AG09319 (cell line): ENCODE data around the gene PDGFB.
A peak's percentile ranks its signal among the peaks of the same experiment; 100 is the strongest.
"Not testable (repeated sequence)": the region's sequence is repeated elsewhere in the genome, so short reads cannot be mapped to it uniquely, and the experiment has no call there.

ENCODE experiments used
- DNase-seq: peaks from one replicate; pipeline ENCODE4 v3.0.0-alpha.2; 2010; ENCODE audit warnings: low read depth; ENCODE audit errors: extremely low read depth
- TF ChIP-seq, protein P1 (sequence below): IDR thresholded peaks from 2 replicates; pipeline ENCODE4 v1.5.1; 2011; ENCODE audit warnings: low read depth, mild to moderate bottlenecking, inconsistent platforms, low read length, moderate library complexity

PDGFB gene

DNA sequence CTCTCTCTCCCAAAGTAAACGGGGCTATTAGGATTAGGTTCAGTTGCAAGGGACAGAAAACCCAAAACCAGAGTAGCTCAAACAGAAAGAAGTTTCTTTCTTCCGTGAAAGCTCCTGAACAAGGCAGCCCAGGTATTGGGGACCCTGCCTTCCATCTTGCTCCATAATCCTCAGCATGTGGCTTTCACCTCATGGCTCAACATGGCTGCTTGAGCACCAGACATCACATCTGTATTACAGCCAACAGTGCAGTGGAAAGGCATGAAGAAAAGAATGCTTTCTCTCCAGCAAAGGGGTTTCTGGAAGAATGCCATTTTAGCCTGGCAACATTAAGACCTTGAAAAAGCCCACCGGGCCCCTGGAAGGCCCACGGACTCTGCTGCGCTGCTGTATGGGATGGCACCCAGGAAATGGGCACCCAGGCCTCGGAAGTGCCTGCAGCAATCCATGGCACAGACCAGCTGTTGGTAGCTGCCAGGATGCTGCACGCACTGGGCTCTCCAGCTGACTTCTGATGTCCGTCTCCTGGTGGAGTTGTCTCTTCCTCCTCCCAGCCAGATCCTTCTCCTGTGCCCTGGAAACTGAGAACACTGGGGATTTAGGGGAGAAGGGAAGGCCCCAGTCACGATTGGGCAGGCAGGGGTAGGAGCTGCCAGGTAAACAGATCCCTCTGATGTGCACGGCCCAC, 22.6 kb downstream of the PDGFB start:
- TF ChIP-seq, protein P1, sequence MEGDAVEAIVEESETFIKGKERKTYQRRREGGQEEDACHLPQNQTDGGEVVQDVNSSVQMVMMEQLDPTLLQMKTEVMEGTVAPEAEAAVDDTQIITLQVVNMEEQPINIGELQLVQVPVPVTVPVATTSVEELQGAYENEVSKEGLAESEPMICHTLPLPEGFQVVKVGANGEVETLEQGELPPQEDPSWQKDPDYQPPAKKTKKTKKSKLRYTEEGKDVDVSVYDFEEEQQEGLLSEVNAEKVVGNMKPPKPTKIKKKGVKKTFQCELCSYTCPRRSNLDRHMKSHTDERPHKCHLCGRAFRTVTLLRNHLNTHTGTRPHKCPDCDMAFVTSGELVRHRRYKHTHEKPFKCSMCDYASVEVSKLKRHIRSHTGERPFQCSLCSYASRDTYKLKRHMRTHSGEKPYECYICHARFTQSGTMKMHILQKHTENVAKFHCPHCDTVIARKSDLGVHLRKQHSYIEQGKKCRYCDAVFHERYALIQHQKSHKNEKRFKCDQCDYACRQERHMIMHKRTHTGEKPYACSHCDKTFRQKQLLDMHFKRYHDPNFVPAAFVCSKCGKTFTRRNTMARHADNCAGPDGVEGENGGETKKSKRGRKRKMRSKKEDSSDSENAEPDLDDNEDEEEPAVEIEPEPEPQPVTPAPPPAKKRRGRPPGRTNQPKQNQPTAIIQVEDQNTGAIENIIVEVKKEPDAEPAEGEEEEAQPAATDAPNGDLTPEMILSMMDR = no peak
- no peak for DNase-seq

DNA sequence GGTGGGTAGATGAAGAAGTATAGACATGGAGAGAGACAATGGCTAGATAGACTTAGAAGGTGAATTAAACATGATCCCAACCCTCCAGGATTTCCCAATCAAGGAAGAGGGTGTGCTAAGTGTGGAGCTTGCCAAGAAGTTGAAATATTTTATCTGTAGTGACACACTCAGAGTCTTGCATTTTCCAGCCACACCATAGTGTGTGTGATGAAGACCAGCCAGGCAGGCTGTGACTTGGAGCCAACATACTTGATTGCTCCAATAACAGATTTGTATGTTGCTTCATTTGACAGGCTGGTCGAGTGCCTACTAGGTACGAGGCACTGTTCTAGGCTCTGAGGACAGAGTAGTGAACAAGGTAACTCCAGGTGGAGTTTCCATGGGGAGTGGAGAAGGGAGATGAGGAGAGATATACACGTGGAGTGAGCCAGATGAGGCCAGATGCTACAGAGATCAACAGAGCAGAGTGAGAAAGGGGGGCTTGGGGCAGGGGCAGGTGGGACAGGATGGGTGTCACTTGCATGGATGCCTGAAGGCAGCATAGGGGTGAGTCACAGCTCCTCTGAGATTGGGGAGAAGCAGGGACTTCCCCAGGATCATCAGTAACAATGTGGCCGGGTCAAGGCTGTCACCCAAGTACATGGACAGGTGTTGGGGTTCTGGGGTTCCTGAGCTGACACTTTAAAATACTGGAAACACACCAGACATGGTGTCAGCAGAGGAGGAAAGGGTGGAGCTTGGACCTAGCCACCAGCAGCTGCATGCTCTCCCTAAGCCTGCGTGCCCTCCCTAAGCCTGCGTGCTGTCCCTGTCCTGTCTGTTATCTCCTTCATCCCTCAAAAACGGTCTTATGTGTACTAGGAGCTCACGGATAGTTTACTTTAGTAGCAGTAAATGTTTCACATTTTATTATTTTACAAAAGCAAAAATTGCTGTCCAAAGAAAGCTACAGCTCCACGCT, 23.6 kb downstream of the PDGFB start:
- TF ChIP-seq, protein P1 = no peak
- DNase-seq = no peak

DNA sequence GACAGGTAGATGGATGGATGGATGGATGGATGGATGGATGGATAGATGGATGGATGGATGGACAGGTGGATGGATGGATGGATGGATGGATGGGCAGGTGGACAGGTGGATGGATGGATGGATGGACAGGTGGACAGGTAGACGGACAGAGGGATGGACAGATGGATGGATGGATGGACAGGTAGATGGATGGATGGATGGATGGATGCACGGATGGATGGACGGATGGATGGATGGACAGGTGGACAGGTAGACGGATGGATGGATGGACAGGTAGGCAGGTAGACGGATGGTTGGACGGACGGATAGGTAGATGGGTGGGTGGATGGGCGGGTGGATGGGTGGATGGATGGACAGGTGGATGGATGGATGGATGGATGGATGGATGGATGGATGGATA, 24.3 kb downstream of the PDGFB start:
- TF ChIP-seq, protein P1 = no peak
- no peak for DNase-seq

DNA sequence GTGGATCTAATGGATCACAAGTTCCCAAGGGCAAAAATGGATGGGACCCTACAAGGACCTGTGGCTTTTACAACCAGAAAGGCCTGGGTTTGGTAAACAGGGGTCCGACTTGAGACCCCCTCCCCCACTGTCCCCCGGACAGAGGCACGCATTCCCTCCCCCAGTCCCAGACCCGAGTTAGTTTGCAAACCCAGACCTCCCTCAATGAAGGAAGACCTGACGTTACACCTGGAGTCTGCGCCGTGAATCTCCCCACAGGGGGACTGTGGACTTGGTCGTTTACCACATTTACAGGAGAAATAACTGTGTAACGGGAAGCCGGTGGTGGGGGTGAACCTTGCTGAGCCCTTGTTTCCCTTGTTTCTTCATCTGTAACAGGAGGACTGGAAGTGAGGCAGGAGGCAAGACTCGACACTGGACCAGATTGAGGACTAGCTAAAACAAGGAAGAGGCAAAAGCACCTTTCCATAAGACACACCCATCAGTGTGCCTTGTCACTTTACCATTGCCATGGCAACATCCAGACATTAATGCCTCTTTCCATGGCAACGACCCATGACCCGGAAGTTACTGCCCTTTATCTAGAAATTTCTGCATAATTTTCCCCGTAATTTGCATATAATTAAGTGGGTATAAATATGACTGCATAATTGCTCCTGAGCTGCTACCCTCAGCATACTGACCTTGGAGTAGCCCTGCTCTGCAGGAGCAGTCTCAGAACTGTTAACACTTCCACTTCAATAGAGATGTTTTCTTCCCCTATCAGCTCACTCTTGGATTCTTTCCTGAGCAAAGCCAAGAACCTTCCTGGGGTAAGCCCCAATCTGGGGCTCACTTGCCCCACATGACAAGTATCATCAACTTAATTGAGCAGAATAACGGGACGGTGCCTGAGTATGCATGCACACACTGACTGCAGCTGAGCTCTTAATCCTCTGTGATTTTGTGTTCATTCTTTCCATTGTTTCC, 25.4 kb downstream of the PDGFB start:
- no peak for DNase-seq
- TF ChIP-seq, protein P1 = no peak

DNA sequence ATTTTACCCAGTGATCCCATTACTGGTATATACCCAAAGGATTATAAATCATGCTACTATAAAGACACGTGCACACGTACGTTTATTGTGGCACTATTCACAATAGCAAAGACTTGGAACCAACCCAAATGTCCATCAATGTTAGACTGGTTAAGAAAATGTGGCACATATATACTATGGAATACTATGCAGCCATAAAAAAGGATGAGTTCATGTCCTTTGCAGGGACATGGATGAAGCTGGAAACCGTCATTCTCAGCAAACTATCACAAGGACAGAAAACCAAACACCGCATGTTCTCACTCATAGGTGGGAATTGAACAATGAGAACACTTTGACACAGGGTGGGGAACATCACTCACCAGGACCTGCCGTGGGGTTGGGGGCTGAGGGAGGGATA, 26.4 kb downstream of the PDGFB start:
- DNase-seq = not testable (repeated sequence)

DNA sequence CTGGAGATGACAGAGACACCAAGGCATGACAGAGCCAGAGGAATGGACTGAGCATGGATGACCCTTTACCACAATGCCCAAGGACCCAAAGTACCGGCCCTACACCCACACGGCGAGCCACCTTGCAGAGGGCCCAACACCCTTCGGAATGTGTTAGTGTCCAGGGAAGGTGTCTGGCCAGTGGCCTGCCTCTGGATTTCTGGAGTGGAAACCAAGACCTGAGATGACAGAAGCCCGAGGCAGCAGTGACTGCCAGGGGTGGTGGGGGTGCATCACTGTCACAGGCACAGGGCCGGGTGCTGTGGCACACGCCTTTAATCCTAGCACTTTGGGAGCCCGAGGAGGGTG, 28.7 kb downstream of the PDGFB start:
- DNase-seq = no peak
- TF ChIP-seq, protein P1 = no peak

DNA sequence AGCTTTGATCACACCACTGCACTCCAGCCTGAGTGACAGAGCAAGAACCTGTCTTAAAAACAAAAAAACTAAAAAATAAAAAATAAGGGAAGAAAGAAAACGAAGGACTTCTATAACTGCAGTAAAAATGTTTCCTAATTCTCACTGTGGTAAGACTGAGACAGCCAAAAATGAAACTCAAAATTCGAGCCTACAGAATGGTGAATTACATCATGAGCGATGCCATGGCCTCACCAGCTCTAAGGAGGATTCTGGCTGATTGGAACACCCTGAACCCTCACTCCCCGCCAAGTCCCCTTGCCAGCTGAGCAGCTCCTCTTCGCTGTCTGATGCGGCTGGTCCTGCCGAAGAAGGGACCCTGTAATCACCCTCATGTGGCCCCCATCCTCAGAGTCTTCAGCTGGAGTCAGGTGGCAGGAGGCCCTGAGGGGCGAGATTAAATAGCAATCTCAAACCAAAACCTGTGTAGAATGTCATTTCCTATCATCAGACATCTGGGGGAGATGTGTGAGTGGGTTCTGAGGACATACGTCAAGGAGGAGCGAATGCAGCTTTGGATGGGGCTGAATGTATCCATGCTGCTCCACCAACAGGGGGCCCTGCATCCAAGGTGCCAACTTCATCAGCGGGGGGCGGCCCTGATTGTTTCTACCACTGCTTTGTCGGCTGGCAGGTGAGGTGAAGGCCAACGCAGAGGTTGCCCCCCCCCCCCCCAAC, 29.2 kb downstream of the PDGFB start:
- no peak for DNase-seq
- TF ChIP-seq, protein P1 = peak; percentile 19
